Sciatic nerve (tissue), 2 donors: ENCODE data around the gene VLDLR. TPM values are rescaled to one million over a fixed set of nuclear protein-coding genes. Genes with fewer than 3 reads are reported as not detected.
A peak's percentile ranks its signal among the peaks of the same experiment; 100 is the strongest.

Experiments
- ATAC-seq: fragments of 200-7000 bp; cut with Tn5 transposase; one replicate; pipeline ENCODE4 v1.9.1; 2020; ENCODE audit warnings: mild to moderate bottlenecking, moderate library complexity
- DNase-seq: peaks from one replicate; pipeline ENCODE4 v3.0.0-alpha.2; 2020; ENCODE audit warnings: low spot score
- intact Hi-C: fragments of 100-400 bp; cut with DNase I; formaldehyde crosslinking; loops from one replicate; pipeline ENCODE4 v1.14.2; 2022
- total RNA-seq: library from RNA; stranded (reverse); fragmentation: NEBNext Ultra II Directional; extraction: Animal tissue kit (Norgen Biotek cat#: 25700); gene quantifications from one replicate; pipeline ENCODE4 v1.2.1, GENCODE V29; 2021
- donor health status: DM: no; HTN: no; CAD: no.
- donor health status: DM: no; HTN: no; CAD: no.

Gene VLDLR
- total RNA-seq, 1 donor from 2014 or later: 25.8 TPM

DNA sequence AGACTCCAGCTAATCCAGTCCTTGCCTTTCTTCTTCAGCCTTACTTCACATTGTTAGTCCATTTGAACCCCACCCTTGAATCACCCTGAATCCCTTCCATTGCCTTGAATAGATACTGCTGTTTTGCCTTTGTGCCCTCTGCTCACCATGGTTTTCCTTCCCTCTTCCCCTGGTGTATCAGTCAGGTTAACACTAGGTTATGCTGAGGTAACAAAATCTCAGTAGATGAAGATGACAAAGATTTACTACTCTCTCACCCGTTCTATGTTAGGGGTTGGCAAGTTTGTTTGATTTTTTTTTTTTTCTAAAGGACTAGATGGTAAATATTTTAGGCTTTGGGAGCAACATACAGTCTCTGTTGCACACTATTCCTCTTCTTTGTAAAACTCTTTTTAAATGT is 3.3 kb upstream of the VLDLR start:
- intact Hi-C loops: no loop called here
- ATAC-seq (no peak), DNase-seq (no peak)

DNA sequence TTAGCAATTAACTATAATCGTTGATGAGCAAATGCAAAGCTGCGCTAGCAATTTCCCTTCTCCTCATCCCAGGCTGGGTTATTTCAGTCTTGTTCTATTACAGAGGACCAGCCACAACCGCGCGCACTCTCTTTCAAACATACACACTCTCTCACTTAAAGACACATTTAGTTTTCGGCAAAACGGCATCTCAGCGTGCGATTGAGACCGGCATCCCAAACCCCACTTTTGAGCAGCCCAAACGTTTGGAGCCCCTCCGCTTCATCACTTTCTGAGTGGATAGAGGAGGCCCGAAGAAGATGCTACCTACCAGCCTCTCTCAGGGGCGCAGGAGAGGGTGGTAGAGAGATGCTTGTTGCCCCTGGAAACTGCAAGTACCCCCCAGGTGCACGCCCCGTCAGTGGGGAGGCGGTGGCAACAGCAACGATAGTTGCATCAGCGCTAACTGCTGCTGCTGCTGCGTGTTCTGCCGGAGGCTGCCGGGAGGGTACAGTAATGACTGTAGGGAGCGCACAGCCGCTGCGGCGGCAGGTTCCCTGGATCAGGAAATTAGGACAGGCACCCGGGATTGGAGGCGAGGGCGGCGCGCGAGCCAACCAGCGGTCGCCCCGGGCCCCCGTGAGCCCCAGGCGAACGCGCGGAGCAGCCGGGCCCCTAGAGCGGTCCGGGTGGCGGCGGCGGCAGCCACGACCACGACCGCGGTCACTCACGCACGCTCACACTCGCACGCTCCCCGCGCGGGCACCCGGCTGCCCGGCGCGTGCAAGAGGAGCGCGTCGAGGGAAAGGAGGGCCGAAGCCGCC is 467 bp upstream of the VLDLR start:
- DNase-seq (peak; percentile 76), ATAC-seq (peak; percentile 65)
- intact Hi-C loops: no loop called here

DNA sequence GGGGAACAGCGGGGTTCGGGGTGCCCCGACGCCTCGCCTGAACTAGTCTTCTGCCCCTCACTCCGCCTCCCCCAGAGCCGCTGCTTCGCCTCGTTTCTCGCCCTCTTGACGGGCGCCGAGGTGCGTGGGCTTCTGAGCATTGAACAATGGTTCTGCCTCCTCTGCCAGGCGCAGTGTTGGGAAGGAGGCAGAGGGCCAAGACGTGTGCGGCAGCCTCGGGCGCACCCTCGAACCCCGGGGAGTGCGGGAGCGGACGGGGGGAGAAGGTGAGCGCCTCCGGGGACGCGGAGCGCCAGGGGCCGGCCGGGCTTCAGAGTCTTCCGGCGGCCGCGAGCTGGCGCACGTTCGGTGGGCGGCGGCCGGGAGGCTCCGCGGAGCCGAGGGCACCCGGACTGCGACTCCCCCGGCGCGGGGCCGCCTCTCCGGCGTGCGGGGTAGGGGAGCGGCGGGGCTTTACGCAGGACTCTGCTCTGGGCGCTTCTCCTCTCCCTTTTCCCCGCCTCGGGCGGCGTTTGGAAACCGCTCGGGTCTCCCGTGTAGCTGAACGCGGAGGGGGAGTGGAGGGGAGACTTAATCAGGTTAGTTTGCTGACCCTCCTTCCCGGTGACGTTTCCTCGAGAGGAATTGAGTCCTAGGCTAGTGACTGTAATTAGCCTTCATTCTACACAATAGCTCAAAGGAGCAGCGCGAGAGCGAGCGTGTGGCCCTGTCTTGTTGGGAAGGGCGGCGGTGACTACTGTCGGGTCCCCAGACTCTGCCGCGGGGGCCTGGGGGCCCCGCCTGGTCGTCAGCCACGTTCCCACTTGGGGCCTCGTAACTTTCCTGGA is 1.1 kb downstream of the VLDLR start:
- peak; percentile 46 for ATAC-seq
- intact Hi-C loops: no loop called here
- peak; percentile 62 for DNase-seq

DNA sequence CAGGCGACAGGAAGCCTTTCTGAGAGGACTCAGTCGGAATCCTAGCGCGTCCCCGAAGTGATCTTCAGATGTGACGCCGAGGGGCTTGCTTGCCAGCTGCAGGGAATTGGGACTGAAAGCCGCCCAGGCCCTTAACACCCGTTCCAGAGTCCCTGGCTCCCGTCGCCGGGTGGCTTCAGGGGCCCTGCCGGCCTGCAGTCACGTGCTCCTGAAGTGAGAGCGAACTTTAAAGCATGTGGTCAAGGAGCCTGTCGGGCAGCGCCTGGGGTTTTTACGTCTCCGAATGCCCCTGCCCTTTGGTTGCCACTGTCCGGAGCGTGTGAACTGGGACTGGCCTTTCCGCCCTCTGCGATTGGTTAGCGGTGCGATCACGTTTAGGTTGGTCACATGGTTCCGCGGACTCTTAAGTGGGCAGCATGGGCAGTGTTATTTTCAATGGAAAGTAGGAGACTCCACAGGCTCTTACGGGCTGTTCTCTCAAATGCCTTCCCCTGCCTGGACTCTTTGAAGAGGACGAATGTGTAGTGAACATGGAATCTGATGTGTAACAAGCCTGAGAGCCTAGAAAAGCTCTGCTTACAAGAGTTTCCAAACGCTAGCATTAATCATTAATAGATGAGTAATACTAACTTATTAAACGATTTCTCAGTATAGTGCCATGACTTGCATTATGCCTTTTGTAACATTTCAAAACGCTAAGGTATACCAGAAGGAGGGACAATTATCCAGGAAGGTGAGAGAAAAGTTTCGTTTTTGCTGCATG is 1.9 kb downstream of the VLDLR start:
- intact Hi-C loops: no loop called here

DNA sequence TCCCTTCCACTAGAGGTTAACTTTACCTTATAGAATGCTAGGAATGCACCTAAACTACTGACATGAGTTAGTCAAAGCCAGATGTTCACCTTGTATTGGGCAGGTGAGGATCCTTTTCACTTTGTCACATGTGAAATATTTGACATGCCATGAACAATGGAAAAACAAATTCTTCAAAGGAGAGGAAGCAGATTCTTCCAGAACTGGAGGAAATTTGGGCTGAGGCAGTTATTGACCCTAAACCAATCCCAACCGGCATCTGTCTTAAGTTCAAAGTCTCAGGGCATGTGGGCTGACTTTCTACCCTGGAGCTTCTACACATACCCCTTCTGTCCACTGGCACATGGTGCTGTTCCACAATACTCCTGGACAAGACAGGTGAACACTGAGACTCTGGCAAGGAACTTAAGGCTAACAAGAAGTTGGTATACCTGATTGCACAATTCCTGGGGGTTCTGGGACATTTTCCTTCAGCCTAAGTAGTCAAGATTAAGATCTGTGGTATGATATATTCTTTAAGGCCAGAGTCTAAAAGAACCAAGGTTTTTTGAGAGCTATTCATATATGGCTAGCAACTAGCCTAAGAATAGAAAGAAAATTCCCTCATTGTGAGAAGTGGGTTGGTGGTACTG is 2.6 kb downstream of the VLDLR start:
- ATAC-seq: no peak
- no peak for DNase-seq
- intact Hi-C loops: no loop called here

More for the DNA sequence above, 1.9 kb downstream of the VLDLR start:
- DNase-seq (peak; percentile 65), ATAC-seq (peak; percentile 81)

DNA sequence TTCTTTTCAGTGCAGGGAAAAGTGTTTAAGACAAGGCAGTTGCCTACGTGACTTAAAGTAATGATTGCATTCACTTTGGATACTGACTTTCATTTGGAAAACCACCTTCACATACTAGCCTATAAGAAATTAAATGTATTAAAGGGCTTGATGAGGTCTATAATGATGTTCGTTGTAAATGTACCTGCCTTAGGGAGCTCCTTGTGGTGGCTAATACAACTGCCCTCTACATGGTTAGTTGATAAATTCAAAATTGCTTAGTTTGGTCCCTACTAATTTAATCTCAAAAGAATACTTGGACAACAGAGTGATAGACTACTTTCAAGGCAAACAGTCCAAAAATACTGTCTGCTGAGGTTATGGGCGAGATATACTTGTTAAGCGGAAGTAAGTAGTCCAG is 3.8 kb downstream of the VLDLR start:
- ATAC-seq: no peak
- DNase-seq: no peak
- intact Hi-C loops: no loop called here

DNA sequence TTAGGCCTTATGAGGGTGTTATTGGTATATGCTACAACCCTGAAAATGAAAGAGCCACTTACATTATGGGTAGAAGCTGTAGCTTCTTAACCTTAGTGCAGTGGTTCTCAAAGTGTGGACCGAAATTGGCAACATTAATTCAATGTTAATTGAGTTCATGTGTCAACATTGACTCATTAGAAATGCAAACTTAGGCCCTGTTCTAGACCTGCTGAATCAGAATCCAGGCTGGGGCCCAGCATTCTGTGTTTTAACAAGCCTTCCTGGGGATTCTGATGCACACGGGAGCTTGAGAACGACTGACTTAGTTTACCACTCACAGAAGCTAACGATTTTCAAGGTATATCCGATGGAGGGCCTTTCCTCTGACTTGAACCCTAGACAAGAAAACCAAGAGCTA is 7.3 kb downstream of the VLDLR start:
- ATAC-seq: no peak
- intact Hi-C loops: no loop called here
- DNase-seq: no peak

DNA sequence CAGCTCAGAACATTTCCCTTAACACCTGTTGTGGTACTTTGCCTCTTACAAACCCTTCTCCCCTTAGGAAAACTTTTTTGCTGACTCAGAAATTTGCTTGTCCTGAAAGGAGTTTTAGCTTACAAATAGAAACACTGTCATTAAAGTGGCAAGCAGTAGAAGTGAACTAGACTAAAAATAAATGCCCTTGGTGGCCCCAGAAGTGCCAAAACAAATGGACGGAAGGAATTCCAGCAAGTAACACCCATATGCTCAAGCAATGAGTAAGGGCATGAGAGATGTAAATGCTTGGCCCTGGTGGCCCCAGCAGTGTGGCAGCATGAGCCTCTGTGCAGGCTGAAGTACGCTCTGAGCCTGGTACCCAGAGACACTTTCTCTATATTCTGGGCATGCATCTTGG is 8.6 kb downstream of the VLDLR start:
- intact Hi-C loops: no loop called here
- no peak for ATAC-seq

DNA sequence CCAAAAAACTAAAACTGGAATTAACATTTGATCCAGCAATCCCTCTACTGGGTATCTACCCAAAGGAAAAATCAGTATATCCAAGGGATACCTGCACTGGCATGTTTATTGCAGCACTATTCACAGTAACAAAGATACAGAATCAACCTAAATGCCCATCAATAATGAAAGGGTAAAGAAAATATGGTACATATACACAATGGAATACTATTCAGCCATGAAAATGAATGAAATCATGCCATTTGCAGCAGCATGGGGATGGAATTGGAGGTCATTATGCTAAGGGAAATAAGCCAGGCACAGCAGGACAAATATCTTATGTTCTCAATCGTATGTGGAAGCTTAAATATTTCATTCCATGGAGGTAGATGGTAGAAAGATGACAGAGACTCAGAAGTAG is 9.7 kb downstream of the VLDLR start:
- DNase-seq: no peak
- ATAC-seq: no peak
- intact Hi-C loops: no loop called here

More for the DNA sequence above, 8.6 kb downstream of the VLDLR start:
- no peak for DNase-seq

DNA sequence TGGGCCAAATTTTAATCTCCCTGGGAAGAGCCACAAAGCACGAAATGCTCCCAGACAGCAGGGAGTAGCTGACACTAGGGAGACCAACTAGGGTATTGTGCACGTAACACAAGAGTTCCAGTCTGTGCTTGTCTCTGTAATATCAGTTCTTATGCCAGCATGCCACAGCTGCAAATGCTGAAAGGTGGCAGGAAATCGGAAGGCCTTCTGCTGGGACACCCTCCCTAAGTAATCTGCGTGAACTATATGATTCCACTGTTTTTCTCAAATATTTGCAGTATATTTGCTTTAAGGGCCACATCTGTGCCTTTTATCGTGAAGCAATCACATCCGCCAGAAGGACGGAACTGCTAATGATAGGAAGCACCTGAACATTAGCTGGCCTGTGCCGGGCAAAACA is 12.6 kb downstream of the VLDLR start:
- DNase-seq (no peak), ATAC-seq (no peak)
- intact Hi-C loops: no loop called here

DNA sequence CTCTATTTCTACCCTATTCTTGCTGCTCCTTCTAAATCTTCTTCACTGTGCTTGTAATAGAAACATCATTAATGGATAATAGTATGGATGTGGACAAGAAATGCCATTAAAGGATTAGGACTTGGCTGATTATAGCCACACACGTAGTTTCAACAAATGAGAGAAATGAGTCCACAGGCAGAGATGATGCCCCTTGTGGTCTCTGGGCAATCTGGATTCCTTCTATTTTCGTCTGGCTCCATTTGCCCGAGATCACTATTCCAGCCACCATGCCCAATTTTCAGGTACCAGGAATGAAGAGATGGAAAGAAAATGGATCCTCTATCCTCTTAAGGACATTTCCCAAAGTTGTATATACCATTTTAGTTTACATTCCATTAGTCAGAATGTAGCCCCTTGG is 13.2 kb downstream of the VLDLR start:
- DNase-seq (no peak), ATAC-seq (no peak)
- intact Hi-C loops: no loop called here

DNA sequence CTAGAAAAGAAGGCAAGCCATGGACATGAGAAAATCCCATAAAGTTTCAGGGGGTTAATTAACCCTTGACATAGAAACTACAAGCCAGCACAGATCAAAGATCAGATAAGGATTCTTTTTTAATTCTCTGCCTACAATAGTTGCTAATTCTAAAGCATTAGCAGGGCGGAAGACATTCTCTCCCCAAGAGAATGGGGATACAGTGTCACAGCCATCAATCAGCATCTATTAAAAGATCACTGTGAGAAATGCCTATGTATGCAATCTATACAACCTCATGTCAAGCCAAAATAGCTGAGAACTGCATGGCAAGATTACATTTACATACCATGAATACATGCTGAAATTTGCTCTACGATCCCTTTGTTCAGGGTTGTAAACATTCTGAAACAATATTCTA is 14.3 kb downstream of the VLDLR start:
- ATAC-seq (no peak), DNase-seq (no peak)
- intact Hi-C loops: no loop called here

DNA sequence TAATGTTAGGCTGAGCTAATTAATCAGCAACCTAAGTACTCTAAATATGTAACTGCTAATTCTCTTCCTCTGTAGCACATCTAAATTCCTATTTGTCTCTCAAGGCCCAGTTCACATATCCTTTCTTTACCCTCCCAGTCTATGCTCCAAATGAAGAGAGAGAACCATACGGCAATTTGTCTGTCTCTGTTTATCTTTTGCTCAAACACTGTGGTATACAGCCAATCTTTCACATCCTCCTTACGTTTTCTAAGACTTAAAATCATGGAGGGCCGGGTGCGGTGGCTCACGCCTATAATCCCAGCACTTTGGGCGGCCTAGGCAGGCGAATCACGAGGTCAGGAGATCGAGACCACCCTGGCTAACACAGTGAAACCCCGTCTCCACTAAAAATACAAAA is 15.8 kb downstream of the VLDLR start:
- intact Hi-C loops: no loop called here
- no peak for DNase-seq
- no peak for ATAC-seq

DNA sequence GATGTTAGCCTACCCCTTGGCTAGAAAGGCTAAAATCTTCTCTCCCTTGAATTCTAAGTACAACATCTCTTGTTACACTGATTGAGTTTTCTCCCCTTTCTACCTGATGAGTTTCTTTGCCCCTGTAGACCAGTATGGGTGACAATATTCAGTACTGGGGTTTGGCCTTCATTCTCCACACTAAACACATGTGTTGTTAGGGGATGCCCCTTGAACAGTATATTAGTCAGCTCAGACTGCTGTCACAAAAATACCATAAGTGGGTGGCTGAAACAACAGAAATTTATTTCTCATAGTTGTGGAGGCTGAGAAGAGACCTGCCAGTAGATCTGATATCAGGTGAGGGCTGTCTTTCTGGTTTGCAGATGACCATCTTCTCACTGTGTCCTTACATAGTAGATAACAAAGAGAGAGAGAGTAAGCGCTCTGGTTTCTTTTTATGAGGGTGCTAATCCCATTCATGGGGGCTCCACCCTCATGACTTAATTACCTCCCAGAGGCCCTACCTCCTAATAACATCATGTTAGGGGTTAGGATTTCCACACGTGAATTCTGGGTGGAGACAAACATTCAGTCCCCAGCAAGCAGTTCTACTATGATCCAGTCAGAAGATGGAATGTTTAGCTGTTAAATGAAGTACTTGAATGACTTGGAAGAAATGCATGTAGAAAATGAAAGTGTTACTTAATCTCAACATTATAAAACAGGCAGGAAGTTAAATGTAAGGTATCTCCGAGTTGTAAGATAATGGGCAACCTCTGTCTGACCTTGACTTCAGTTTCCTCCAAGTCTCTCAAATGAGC is 17.5 kb downstream of the VLDLR start:
- intact Hi-C loops: no loop called here
- ATAC-seq: no peak

DNA sequence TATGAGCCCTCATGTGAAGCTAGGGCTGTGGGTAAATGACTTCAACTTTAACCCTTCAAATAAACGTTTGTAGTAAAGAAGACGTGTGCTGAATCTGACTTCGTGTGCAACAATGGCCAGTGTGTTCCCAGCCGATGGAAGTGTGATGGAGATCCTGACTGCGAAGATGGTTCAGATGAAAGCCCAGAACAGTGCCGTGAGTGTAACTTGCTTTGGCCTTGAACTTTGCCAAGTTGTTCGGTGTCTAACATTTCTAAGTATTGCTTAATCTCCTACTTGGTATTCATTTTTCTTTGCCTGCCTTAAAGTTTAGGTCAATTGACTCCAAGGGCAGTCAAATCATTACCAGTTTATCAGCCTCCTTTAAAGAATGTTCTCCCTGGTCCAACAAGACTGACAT is 18.2 kb downstream of the VLDLR start:
- ATAC-seq: peak; percentile 55
- no peak for DNase-seq
- intact Hi-C loops: no loop called here

More for the DNA sequence above, 17.5 kb downstream of the VLDLR start:
- no peak for DNase-seq

DNA sequence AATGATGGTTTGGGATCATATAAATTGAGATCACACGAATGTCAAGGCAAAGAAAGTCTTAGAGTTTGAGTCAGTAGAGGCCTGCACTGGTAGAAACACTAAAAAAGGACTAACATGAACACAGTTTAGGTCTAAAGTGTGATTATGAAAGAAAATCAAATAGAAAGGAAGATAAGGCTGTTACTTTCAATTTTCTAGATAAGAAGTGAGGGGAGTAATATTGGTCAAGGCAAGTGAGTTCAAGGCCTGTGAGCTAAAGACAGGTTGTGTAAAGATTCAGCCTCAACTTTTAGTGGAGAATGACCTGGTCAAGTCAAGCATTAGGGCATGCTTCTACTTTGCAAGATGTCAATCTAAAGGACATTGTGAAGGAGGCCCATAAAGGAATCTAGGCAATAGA is 19.0 kb downstream of the VLDLR start:
- DNase-seq (no peak), ATAC-seq (no peak)
- intact Hi-C loops: no loop called here

DNA sequence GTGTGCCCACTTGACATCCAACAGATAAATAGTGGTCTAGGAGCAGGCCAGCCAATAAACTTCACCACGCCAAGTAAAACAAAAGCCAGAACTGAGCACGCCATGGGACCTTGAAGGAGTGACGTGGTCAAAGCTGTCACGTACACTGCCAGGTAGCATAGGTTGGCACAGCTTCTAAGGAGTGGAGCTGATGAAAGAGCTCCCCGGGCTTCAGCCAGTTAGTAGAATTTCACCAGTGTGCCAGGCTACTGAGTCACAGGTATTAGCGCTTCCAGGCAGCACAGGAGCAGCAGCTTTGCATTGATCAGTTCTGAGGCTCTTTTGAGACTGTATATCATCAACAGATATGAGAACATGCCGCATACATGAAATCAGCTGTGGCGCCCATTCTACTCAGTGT is 19.4 kb downstream of the VLDLR start:
- intact Hi-C loops: no loop called here
- no peak for DNase-seq
- ATAC-seq: no peak

DNA sequence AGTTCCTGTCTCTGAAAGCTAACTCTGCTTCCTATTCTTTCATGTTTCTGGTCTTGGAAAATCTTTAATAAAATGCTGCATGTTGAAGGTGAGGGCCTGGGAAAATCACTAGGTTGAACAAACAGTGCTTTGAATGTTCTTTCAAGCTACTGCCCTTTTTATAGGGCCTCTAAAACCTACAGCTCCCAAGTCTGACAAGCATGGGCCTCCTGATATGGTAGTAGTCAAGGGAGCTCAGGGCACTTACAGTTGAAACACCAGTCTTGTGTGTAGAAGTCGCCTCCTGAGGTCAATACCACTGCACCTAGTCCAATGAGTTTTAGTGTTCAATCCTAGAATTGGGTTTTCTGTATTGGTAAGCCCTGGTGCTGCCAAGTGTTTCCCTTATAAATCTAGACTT is 20.5 kb downstream of the VLDLR start:
- intact Hi-C loops: no loop called here
- no peak for ATAC-seq
- DNase-seq: no peak

DNA sequence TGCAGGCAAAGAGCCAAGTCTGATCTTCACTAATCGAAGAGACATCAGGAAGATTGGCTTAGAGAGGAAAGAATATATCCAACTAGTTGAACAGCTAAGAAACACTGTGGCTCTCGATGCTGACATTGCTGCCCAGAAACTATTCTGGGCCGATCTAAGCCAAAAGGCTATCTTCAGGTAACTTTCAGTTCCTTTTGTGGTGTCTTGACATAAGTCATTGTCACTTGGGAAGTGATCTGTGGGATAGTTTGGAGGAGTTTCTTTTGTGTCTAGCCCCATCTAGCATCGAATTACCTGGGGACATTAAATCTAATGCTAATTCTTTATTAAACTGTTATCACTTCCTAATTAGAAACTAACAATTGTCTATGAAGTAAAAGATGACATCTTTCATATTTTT is 24.0 kb downstream of the VLDLR start:
- intact Hi-C loops: no loop called here
- DNase-seq (no peak), ATAC-seq (no peak)
